Stimulated activated CD8-positive, alpha-beta memory T cell treated with anti-CD3 and anti-CD28 coated beads, Interleukin-15, amount 100 ng/mL, for 1 hour (primary cell): Measurements from ENCODE around the gene IVD.
A peak's percentile ranks its signal among the peaks of the same experiment; 100 is the strongest.

Source experiments
- DNase-seq: peaks from one replicate; pipeline ENCODE4 v3.0.0-alpha.2; 2020; ENCODE audit warnings: low read depth

IVD gene

GRCh38 chr15:40405501-40406381 is at the start of gene IVD:
TSS of gene IVD (plus strand) at chr15:40405795. CDS start at chr15:40405828, 33 bp downstream.
- peak; percentile 78 for DNase-seq

GRCh38 chr15:40355976-40356585 is 49.5 kb upstream of the IVD start:
- DNase-seq, result no peak

GRCh38 chr15:40357246-40357645 is 48.3 kb upstream of the IVD start:
- no peak for DNase-seq

- DNase-seq, result peak; percentile 70
These were observed 47.7 kb upstream of the IVD start, which contains the start of gene DISP2 for GRCh38 chr15:40357723-40358470. TSS of gene DISP2 (plus strand) at chr15:40358219. CDS start at chr15:40358322, 103 bp downstream.

GRCh38 chr15:40358471-40359353 is 46.9 kb upstream of the IVD start:
- no peak for DNase-seq

DNA sequence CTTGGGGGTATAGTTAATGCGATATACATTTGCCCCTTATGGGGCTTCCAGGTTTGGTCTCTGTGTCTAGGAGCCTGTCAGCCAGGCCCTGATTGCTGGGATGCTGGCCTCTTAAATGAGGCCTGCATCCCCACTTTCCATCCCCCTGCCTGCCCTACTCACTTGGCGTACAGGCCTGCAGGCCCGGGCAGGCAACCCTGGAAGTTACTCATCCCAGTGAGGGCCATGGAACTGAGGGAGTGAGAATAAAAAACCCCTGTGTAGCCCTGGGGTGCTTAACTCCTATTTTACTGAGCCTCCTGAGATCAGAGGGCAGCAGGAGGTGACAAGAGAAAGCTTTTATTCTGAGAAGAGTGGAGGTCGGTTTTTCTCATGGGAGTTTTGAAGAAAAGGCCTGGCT is 45.6 kb upstream of the IVD start:
- no peak for DNase-seq

- DNase-seq, result no peak
These were observed 44.0 kb upstream of the IVD start for GRCh38 chr15:40361640-40362039.

DNA sequence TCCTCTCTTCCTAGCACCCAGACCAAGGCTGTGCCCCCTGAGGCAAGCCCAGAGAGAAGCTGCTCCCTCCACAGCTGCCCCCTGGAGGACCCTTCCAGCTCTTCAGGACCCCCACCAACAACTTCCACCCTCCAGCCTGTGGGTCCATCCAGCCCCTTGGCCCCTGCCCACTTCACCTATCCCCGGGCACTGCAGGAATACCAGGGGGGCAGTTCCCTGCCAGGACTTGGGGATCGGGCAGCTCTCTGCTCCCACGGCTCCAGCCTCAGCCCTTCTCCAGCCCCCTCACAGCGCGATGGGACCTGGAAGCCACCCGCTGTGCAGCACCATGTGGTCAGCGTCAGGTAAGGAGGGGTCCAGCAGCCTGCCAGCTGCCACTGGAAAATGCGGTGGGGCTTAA is 42.0 kb upstream of the IVD start:
- DNase-seq, result no peak

DNA sequence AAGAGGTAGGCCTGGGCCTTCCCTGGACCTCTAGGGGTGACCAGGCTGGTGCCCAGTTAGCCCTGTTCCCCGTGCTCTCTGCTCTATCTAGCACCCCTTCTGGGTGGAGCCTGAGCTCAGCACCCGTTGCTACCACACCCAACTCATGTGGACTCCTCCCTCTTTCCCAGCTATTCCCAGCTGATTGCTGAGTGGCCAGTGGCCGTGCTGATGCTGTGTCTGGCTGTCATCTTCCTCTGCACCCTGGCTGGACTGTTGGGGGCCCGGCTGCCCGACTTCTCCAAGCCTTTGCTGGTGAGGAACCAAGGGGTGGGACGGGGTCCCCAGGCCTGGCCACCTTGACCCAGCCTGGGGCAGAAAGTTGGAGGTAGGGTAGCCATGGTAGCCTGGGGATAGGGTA is 41.3 kb upstream of the IVD start:
- no peak for DNase-seq

- DNase-seq, result no peak
These were observed 40.6 kb upstream of the IVD start for GRCh38 chr15:40365016-40365415.

- no peak for DNase-seq
These were observed 39.8 kb upstream of the IVD start for GRCh38 chr15:40365624-40366456.

GRCh38 chr15:40366457-40367370 is 38.9 kb upstream of the IVD start:
- no peak for DNase-seq

GRCh38 chr15:40367371-40367685 is 38.3 kb upstream of the IVD start:
- DNase-seq, result no peak

DNA sequence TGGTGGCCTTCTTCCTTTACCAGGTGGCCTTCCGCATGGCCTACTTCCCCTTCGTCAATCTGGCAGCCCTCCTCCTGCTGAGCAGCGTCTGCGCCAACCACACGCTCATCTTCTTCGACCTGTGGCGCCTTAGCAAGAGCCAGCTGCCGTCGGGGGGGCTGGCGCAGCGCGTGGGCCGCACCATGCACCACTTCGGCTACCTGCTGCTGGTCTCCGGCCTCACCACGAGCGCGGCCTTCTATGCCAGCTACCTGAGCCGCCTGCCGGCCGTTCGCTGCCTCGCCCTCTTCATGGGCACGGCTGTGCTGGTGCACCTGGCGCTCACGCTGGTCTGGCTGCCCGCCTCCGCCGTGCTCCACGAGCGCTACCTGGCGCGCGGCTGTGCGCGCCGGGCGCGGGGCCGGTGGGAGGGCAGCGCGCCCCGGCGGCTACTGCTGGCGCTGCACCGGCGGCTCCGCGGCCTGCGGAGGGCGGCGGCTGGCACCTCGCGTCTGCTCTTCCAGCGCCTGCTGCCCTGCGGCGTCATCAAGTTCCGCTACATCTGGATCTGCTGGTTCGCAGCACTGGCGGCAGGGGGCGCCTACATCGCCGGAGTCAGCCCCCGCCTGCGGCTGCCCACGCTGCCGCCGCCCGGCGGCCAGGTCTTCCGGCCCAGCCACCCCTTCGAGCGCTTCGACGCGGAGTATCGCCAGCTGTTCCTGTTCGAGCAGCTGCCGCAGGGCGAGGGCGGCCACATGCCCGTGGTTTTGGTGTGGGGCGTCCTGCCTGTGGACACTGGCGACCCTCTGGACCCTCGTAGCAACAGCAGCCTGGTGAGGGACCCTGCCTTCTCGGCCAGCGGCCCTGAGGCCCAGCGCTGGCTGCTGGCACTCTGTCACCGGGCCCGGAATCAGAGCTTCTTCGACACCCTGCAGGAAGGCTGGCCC is 37.6 kb upstream of the IVD start:
- DNase-seq, result peak; percentile 59

GRCh38 chr15:40368719-40369473 is 36.7 kb upstream of the IVD start:
- DNase-seq, result no peak

DNA sequence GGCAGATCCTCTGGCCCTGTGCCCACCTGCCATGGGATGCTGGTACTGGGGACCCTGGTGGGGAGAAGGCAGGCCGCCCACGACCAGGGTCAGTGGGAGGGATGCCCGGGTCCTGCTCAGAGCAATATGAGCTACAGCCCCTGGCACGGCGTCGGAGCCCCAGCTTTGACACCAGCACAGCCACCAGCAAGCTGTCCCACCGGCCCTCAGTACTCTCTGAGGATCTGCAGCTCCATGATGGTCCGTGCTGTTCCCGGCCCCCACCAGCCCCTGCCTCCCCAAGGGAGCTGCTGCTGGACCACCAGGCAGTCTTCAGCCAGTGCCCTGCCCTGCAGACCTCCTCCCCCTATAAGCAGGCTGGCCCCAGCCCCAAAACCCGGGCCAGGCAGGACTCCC is 36.1 kb upstream of the IVD start:
- no peak for DNase-seq

DNA sequence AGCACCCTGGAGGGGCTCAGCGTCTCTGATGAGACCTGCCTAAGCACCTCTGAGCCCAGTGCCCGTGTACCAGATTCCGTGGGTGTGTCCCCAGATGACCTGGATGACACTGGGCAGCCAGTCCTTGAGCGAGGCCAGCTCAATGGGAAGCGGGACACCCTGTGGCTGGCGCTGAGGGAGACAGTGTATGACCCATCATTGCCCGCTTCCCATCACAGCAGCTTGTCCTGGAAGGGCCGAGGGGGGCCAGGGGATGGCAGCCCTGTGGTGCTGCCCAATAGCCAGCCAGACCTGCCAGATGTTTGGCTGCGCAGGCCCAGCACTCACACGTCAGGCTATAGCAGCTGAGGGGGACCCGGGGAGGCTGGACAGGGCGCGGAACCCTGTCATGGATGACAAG is 35.6 kb upstream of the IVD start:
- DNase-seq, result no peak

- no peak for DNase-seq
These were observed 32.6 kb upstream of the IVD start for GRCh38 chr15:40372981-40373380.
